Activated CD4-positive, CD25-positive, alpha-beta regulatory T cell (primary cell): ENCODE data around the gene OR52N2.
A peak's percentile ranks its signal among the peaks of the same experiment; 100 is the strongest.

ENCODE experiments used
- DNase-seq, 4 experiments: peaks; one replicate each; lab custom pipeline; 2025; lab: John Stamatoyannopoulos, UW

The OR52N2 gene

DNA sequence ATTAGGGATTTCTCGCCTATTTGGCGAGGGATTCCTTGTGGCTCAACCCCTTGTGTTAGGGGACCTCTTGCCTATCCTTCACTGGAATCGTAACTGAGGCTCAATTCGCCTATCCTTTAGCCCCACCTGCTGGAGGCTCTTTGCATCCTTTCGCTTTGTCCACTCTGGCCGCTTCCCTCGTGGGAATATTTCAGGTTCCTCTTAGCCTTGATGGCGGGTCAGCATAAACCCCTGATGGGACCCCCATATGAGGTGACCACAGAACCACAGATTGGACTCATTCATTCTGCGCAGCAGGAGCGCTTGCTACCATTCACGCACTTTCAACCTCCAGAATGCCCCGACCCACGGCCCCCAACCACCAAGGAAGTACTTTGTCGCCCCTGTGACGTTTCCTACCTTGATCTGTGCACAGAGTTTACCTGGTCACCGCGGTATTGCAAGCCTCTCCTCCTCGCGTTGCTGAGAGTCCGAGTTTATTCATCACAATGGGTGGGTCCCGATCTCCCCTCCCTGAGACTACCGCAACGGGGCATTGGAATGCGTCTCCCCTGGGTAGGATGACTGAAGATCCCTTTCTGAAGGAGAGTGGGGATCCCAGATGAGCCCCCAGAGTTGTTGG is at the start of gene OR52N2:
Gene OR52N2 (plus strand): TSS at position 425 of the 622 bp plus-strand sequence. CDS start 11,412 bp downstream, outside the sequence.
- DNase-seq: peak; percentile 25 to 51 (median 30)

GRCh38 chr11:5767056-5767455 is 41.7 kb upstream of the OR52N2 start:
- DNase-seq: no peak

DNA sequence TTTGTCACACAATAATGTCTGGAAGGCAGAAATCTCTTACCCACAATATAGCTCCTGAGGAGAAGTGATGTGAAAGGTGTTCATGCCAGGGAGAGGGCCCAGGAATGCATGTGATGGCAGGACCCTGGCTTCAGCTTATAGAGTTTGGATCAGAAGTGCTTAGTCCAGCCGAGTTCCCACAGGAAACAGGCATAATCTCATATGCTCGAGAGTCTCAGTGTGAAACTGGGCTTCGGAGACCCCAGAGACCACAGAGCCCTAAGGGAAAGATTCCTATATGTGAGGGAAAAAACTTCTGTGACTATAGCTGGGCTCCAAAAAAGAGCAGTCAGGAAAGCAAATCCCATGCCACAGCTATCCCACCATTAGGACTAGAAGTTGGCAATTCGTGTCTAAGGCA is 25.5 kb upstream of the OR52N2 start, which contains the start of gene OR52N5:
Gene OR52N5 (minus strand): TSS at position 101 of the 400 bp plus-strand sequence. CDS start 4,721 bp downstream, outside the sequence.
- DNase-seq: no peak

DNA sequence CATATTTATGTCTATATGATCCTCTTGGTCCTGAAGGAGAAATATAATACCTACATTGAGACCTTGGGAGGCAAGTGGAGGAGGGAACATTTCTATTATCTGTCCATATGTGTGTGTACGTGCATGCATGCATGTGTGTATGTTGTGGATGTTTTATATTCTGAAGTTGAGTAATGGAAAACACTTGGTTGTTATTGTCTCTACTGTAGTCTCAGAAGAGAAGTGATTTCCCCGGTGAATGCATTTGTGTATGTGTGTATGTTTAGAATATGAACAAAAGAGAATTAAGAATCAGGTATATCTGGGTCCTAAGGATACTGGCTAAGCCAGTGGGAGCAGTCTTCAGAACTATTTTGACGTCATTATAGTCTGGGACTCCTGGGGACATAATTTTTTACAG is 17.6 kb upstream of the OR52N2 start, which contains the start of gene OR52N1:
Gene OR52N1 (minus strand): TSS at position 101 of the 400 bp plus-strand sequence. CDS start 2,449 bp downstream, outside the sequence.
- DNase-seq: no peak

GRCh38 chr11:5796541-5796940 is 12.2 kb upstream of the OR52N2 start:
- no peak for DNase-seq

DNA sequence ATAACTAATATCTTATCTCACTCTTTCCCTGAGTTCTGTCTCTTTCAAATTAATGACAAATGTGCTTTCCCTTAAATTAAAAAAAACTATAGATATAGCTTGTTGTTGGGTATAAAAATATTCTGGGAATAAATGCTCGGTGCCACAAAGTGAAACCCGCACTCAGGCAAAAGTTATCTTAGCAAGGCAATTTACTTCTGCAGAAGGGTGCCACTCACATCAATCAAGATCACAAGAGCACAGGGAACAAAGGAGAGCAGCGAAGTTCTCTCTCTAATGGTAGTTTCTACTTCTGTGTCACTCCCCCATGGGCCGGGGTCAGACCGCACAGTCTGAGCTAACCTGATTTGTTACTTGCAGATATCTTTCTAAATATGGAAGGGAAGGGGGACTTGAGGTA is 4.7 kb upstream of the OR52N2 start:
- DNase-seq: no peak

- no peak for DNase-seq
Measured at GRCh38 chr11:5807580-5807979, 1.1 kb upstream of the OR52N2 start.

- no peak for DNase-seq
Measured at GRCh38 chr11:5809122-5809519, 397 bp downstream of the OR52N2 start.

- DNase-seq: no peak
Measured at GRCh38 chr11:5809905-5810795, 1.4 kb downstream of the OR52N2 start.

- DNase-seq: no peak
Measured at GRCh38 chr11:5815534-5815933, 6.8 kb downstream of the OR52N2 start.

DNA sequence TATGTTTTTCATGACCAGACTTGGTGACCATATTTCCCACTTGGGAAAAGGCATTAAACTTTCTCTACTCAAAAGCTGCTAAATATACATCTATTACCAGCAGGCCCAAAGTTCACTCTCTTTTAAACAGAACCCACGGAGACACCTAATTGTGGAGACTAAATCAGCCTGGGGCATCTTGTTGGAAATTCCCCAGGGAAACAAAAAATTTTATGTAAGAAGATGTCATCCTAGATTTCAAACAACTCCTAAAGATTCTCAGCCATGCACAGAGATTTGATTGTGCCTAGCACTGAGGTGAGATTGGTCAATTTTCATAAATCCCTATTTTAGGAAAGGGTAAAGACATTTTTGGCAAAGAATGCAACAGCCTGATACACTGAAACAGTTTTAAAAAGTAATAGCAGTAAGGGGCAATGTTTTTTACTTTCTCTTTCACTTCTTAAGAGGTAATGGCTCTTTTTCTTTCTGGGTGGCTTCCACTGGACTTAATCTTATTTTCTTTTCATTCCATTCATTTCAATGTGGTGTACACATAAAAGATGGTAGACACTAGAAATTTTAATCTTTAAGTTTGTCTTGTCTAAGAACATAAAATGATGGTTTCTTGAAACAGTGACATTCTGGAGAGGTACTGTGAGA is 9.6 kb downstream of the OR52N2 start:
- DNase-seq: no peak

- DNase-seq: no peak
Measured at GRCh38 chr11:5831196-5831829, 22.6 kb downstream of the OR52N2 start.

- DNase-seq: no peak
Measured at GRCh38 chr11:5833446-5833845, 24.7 kb downstream of the OR52N2 start.

- no peak for DNase-seq
Measured at GRCh38 chr11:5837695-5838094, 29.0 kb downstream of the OR52N2 start.

- DNase-seq: no peak
Measured at GRCh38 chr11:5841797-5842196, 33.1 kb downstream of the OR52N2 start, which contains the start of gene OR52E6. OR52E6 (minus strand) TSS chr11:5841897; CDS start chr11:5841897, 0 bp downstream.

DNA sequence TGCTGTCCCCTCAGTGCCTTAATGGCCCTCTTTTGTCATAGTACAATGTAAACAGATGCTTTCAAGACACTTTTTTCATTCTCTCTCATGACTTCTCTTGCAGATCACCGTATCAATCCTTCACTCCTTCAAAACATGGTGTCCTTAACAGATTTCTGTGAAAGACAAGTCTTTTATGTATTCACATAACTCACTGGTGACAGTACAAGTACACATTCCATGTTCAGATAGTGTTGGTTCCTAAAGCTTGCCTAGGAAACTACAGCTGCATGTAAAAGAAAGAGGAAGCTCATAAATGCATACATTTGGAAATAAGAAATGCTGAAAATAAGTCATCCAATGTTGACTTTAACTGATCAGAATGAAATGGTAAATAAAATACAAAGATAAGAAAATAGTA is 38.0 kb downstream of the OR52N2 start:
- no peak for DNase-seq

DNA sequence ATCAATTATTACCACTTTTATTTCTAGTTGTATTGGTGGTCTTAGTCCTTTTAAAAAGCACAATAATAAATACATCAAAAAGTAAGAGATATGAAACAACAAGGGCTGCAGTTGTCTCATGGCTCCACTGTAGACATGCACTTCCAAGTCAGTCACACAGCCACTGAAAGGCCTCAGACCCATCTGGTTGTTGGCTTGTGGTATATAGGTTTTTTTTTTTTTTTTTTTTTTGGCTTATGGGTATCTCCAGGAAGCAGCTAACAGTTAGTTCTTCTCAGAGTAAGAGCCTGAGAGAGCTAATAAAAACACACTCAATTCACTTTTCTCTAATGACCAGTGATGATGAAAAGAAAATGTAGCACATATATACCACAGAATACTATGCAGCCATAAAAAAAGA is 39.0 kb downstream of the OR52N2 start:
- DNase-seq: no peak

DNA sequence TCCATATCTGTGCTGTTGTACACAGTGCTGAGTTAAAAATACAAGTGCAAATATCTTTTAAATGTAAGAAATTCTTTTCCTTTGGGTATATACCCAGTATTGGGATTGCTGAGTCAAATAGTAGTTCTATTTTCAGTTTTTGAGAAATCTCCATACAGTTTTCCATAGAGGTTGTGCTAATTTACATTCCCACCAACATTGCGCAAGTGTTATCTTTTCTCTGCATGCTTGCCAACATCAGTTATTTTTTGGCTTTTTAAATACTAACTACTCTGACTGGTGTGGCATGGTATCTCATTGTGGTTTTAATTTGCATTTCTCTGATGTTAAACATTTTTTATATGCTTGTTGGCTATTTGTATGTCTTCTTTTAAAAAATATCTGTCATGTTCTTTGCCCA is 42.3 kb downstream of the OR52N2 start:
- DNase-seq: no peak

- DNase-seq: no peak
Measured at GRCh38 chr11:5857590-5857989, 48.9 kb downstream of the OR52N2 start, which contains the start of gene OR52E8. OR52E8 (minus strand) TSS chr11:5857690; CDS start chr11:5857690, 0 bp downstream.

DNA sequence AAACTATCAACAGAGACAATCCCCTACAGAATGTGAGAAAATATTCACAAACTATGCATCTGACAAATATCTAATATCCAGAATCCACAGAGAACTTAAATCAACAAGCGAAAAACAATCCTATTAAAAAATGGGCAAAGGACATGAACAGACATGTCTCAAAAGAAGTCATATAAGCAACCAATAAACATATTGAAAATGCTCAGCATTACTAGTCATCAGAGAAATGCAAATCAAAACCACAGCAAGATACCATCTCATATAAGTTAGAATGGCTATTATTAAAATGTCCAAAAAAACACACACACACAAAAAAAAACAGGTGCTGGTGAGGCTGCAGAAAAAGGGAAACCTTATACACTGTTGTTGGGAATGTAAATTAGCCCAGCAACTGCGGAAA is 57.1 kb downstream of the OR52N2 start:
- no peak for DNase-seq
